G401 (cell line): Measurements from ENCODE around the gene PRKAG2. TPM values are rescaled to one million over a fixed set of nuclear protein-coding genes. Genes with fewer than 3 reads are reported as not detected.
"Not testable (repeated sequence)": the region's sequence is repeated elsewhere in the genome, so short reads cannot be mapped to it uniquely, and the experiment has no call there.

Experiments used
- DNase-seq: peaks from one replicate; pipeline ENCODE4 v3.0.0-alpha.2; 2015; ENCODE audit warnings: low spot score
- in situ Hi-C: cut with HindIII; loops from 2 replicates; pipeline ENCODE4 v1.10.0; 2016; ENCODE audit warnings: low sequenced_read_pairs, mixed read lengths
- total RNA-seq: library from RNA; depleted of rRNA; stranded (reverse); fragments of >200 nt; shearing (Covaris generic); gene quantifications from 2 replicates; pipeline ENCODE4 v1.2.3, GENCODE V29; 2014

PRKAG2 gene
- total RNA-seq, 1 experiment from 2014 or later, result 92.4 TPM

- DNase-seq, result no peak
- in situ Hi-C loops, result no loop called here
Measured at GRCh38 chr7:151843181-151843580, 33.7 kb downstream of the PRKAG2 start.

- in situ Hi-C loops, result not testable (repeated sequence)
Measured at GRCh38 chr7:151841395-151842051, 35.4 kb downstream of the PRKAG2 start.

GRCh38 chr7:151840088-151840910 is 36.6 kb downstream of the PRKAG2 start:
- in situ Hi-C loops, result no loop called here

More at GRCh38 chr7:151841395-151842051, 35.4 kb downstream of the PRKAG2 start:
- not testable (repeated sequence) for DNase-seq

GRCh38 chr7:151839451-151839921 is 37.4 kb downstream of the PRKAG2 start:
- DNase-seq, result no peak
- in situ Hi-C loops, result no loop called here

More at GRCh38 chr7:151840088-151840910, 36.6 kb downstream of the PRKAG2 start:
- no peak for DNase-seq

- in situ Hi-C loops, result no loop called here
- no peak for DNase-seq
Measured at GRCh38 chr7:151838861-151839381, 38.0 kb downstream of the PRKAG2 start.

GRCh38 chr7:151838072-151838471 is 38.8 kb downstream of the PRKAG2 start:
- in situ Hi-C loops, result no loop called here
- no peak for DNase-seq

GRCh38 chr7:151837285-151838042 is 39.5 kb downstream of the PRKAG2 start:
- in situ Hi-C loops, result no loop called here
- no peak for DNase-seq

- in situ Hi-C loops, result no loop called here
- no peak for DNase-seq
Measured at GRCh38 chr7:151836927-151837205, 40.0 kb downstream of the PRKAG2 start.

GRCh38 chr7:151836191-151836926 is 40.6 kb downstream of the PRKAG2 start:
- in situ Hi-C loops, result no loop called here
- no peak for DNase-seq

- DNase-seq, result no peak
- in situ Hi-C loops, result no loop called here
Measured at GRCh38 chr7:151835636-151836035, 41.3 kb downstream of the PRKAG2 start.

- in situ Hi-C loops, result no loop called here
- DNase-seq, result no peak
Measured at GRCh38 chr7:151834271-151835035, 42.5 kb downstream of the PRKAG2 start.

GRCh38 chr7:151833691-151834090 is 43.2 kb downstream of the PRKAG2 start:
- in situ Hi-C loops, result no loop called here
- DNase-seq, result peak; percentile 75

GRCh38 chr7:151833213-151833651 is 43.7 kb downstream of the PRKAG2 start:
- peak; percentile 74 for DNase-seq
- in situ Hi-C loops, result no loop called here

GRCh38 chr7:151832656-151833055 is 44.3 kb downstream of the PRKAG2 start:
- in situ Hi-C loops, result no loop called here
- DNase-seq, result no peak

GRCh38 chr7:151832138-151832537 is 44.8 kb downstream of the PRKAG2 start:
- DNase-seq, result no peak
- in situ Hi-C loops, result no loop called here

GRCh38 chr7:151831606-151832005 is 45.3 kb downstream of the PRKAG2 start:
- DNase-seq, result no peak
- in situ Hi-C loops, result no loop called here

GRCh38 chr7:151830121-151830830 is 46.6 kb downstream of the PRKAG2 start:
- in situ Hi-C loops, result no loop called here
- no peak for DNase-seq

GRCh38 chr7:151829707-151830106 is 47.2 kb downstream of the PRKAG2 start:
- in situ Hi-C loops, result no loop called here

More at GRCh38 chr7:151829707-151830106, 47.2 kb downstream of the PRKAG2 start:
- DNase-seq, result no peak
